Measurements from ENCODE around the gene OLFM2.
"Not testable (repeated sequence)": the region's sequence is repeated elsewhere in the genome, so short reads cannot be mapped to it uniquely, and the experiment has no call there.

OLFM2 gene

DNA sequence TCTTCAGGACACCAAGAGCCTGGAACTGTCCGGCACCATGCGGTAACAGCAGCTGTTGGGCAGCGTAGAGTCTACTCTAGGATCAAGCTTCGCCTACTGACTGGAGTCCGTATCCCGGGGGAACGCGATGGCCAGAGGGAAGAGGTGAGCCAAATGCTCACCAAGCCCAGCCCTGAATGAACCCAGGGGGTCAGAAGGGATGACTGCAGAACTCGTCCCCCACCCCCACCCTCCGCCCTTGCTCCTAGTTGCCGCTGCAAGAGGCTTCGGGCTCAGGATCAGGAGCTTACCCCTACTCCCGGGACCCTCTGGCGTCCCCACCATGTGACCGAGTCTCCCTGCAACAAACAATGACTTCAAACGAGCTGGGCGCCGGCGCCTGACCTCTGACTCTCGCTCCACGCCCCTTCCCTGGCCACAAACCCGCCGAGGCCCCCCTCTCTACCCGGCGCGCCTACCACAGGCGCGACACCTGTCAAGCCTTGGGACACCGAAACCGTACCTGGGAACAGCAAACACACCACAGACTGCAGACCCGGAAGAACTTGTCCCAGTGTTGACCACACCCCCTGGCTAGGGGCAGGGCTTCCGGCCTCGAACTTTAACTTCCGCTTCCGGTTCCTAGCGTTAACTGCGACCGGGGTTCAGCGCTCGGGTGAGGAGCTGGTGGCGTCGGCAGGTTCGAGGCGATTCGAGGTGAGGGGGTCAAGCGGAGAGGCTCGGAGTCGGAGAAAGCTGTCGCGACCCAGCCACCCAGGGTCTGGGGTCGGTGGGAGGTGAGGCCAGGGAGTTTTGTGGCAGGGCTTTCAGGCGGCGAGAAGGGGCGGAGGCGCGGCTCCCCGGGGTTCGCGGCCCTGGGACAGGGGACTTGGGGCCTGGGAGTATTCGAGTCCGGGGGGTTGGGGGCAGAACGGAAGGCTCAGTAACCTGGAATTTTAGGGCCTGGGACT is 108.8 kb downstream of the OLFM2 start, which contains the start of gene UBL5:
TSS of gene UBL5 (plus strand) at position 630 of the 950 bp plus-strand sequence. CDS start 420 bp downstream, outside the sequence.
- CTCF ChIA-PET = interaction anchor here (1.2 to 2.7 kb wide), 4 partner anchors 8 to 30 kb away, joined by 3 to 14 read pairs (median 7); partner anchors contain the start of gene PIN1

DNA sequence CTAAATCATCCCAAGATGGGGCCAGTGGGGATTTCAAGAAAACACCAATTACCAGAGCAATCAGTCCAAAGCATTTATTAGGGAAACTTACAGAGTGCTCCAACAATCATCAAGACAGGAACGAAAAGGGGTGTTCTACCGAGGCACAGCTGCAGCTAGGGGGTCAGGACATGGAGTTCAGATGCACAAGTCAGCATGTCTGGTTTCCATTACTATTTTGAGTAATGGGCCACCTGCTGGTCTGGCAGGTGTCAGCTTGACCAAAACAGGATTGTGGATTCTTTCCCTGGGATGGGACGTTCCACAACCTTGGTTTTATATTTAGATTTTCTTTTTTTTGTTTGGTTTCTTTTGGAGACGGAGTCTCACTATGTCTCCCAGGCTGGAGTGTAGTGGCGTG is 112.5 kb downstream of the OLFM2 start:
- CTCF ChIA-PET = no interaction called here
- DNase-seq (ENCODE audit: low read depth, low spot score) = no peak
- POLR2A ChIA-PET = no interaction called here

More for the DNA sequence above, 108.8 kb downstream of the OLFM2 start, which contains the start of gene UBL5:
- POLR2A ChIA-PET = interaction anchor here (1.0 to 1.3 kb wide), 2 partner anchors 9 to 29 kb away, joined by 3 read pairs; partner anchors contain the start of gene FBXL12
- no peak for DNase-seq (ENCODE audit: low read depth, low spot score)
- TF ChIP-seq, protein P1, sequence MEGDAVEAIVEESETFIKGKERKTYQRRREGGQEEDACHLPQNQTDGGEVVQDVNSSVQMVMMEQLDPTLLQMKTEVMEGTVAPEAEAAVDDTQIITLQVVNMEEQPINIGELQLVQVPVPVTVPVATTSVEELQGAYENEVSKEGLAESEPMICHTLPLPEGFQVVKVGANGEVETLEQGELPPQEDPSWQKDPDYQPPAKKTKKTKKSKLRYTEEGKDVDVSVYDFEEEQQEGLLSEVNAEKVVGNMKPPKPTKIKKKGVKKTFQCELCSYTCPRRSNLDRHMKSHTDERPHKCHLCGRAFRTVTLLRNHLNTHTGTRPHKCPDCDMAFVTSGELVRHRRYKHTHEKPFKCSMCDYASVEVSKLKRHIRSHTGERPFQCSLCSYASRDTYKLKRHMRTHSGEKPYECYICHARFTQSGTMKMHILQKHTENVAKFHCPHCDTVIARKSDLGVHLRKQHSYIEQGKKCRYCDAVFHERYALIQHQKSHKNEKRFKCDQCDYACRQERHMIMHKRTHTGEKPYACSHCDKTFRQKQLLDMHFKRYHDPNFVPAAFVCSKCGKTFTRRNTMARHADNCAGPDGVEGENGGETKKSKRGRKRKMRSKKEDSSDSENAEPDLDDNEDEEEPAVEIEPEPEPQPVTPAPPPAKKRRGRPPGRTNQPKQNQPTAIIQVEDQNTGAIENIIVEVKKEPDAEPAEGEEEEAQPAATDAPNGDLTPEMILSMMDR (IDR thresholded peaks at IDR 0.05; ENCODE audit: insufficient read depth, low read length, missing control alignments) = no peak
- peak within 1 kb of the TSS; percentile 96 for H3K4me3 ChIP-seq (ENCODE audit: low read depth, low read length)

DNA sequence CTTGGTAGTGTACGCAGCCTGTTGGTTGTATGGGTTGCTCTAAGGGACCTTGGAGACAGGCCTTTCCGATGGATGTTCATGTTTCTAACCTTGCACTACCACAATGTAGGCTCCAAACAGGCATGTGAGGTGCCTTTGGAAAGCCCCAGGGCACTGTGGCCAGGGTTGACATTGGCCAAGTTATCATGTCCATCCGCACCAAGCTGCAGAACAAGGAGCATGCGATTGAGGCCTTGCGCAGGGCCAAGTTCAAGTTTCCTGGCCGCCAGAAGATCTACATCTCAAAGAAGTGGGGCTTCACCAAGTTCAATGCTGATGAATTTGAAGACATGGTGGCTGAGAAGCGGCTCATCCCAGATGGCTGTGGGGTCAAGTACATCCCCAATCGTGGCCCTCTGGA is 116.3 kb downstream of the OLFM2 start:
- POLR2A ChIA-PET; CTCF ChIA-PET; H3K4me3 ChIP-seq (ENCODE audit: low read depth, low read length); DNase-seq (ENCODE audit: low read depth, low spot score): not testable (repeated sequence)

More for the DNA sequence above, 112.5 kb downstream of the OLFM2 start:
- TF ChIP-seq, protein P1 (IDR thresholded peaks at IDR 0.05; ENCODE audit: insufficient read depth, low read length, missing control alignments) = no peak
- H3K4me3 ChIP-seq (ENCODE audit: low read depth, low read length) = no peak overlapping the region

DNA sequence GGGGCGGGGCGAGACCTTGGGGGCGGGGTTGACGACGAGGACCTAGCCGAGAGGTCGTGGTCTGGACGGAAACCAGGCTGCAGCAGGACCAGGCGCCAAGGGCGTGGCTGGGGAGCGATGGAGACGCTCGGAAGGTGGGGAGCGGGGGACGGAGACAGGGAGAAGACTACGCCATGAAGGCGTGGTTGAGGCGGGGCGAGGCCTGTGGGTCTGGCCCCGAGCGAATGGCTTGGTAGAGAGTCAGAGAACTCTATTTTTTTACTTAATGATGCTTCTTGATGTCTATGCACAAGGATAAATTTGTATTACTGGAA is 116.8 kb downstream of the OLFM2 start:
- CTCF ChIA-PET = no interaction called here

DNA sequence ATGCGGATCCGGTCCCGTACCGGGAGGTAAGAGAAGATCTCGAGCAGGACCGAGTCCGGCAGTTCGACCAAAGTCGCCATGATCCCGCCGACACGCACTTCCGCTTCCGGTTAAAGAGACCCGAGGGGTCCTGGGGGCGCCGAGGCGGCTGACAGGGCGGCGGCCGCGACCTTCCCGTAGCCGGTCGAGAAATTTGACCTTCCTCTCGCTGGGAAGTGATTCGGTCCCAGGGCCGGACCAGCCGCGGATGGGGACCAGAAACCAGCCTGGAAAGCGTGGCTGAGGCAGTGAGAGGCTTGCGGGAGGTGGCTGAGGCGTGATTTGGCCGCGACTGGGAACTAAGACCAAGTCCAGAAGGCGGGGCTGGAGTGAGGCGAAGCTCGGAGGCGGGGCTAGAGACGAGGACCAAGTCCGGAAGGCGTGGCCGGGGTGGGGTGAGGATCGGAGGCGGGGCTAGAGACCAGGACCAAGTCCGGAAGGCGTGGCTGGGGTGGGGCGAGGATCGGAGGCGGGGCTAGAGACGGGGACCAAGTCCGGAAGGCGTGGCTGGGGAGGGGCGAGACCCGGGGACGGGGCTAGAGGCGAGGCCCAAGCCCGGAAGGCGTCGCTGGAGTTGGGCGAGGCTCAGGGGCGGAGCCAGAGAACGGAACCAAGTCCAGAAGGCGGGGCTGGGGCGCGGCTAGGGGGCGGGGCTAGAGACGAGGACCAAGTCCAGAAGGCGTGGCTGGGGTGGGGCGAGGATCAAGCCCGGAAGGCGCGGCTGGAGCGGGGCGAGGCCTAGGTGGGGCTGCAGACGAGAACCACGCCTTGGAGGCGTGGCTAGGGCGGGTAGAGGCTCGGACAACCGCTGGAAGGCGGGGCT is 117.3 kb downstream of the OLFM2 start, which contains the start of gene FBXL12:
TSS of gene FBXL12 (minus strand) at position 346 of the 862 bp plus-strand sequence. CDS start at position 80, 266 bp downstream.
- ChIA-PET CTCF (interaction anchor here (1.0 to 1.1 kb wide), 2 partner anchors 20 to 25 kb away, joined by 4 read pairs; no protein-coding TSS in a partner anchor), POLR2A (interaction anchor here (0.6 to 1.3 kb wide), 4 partner anchors 9 to 50 kb away, joined by 3 read pairs; partner anchors contain the start of genes UBL5 and ZNF846)
- H3K4me3 ChIP-seq (ENCODE audit: low read depth, low read length) = peak within 1 kb of the TSS; percentile 91
- peak; percentile 97 for DNase-seq (ENCODE audit: low read depth, low spot score)
- TF ChIP-seq, protein P1 (IDR thresholded peaks at IDR 0.05; ENCODE audit: insufficient read depth, low read length, missing control alignments) = no peak

More for the DNA sequence above, 116.8 kb downstream of the OLFM2 start:
- peak overlapping the region; percentile 61 for H3K4me3 ChIP-seq (ENCODE audit: low read depth, low read length)
- DNase-seq (ENCODE audit: low read depth, low spot score) = no peak
- TF ChIP-seq, protein P1 (IDR thresholded peaks at IDR 0.05; ENCODE audit: insufficient read depth, low read length, missing control alignments) = no peak
- POLR2A ChIA-PET = interaction anchor here (0.6 to 1.3 kb wide), 4 partner anchors 9 to 51 kb away, joined by 3 read pairs; partner anchors contain the start of genes UBL5 and ZNF846

DNA sequence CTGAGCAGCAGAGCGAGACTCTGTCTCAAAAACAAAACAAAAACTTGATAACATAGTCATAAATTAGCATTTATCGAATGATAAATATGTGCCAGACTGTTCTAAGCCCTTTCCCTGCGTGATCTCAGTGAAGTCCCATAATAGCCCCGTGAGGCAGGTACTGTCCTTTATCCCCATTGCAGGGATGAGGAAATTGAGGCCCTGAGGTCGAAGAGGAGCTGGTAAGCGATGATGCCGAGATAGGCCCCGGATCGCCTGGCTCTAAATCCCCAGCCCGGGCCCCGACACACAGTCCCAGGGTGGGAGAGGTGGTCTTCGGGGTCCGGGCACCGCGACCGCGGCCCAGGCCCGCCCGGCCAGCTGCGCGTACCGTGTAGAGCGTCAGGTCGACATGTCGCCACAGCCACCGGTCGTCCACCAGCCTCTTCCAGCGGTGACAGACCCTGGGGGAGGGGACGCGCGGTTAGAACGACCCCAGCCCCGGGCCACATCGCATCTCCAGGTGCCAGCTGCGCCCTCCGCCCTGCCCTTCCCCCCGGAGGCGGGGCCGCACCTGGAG is 118.1 kb downstream of the OLFM2 start:
- no peak for DNase-seq (ENCODE audit: low read depth, low spot score)
- ChIA-PET POLR2A (interaction anchor here (1.0 to 1.3 kb wide), 3 partner anchors 10 to 49 kb away, joined by 3 read pairs; partner anchors contain the start of genes UBL5 and ZNF846), CTCF (interaction anchor here (1.0 to 1.1 kb wide), 2 partner anchors 20 to 25 kb away, joined by 4 read pairs; no protein-coding TSS in a partner anchor)
- TF ChIP-seq, protein P1 (IDR thresholded peaks at IDR 0.05; ENCODE audit: insufficient read depth, low read length, missing control alignments) = no peak
- peak overlapping the region; percentile 91 for H3K4me3 ChIP-seq (ENCODE audit: low read depth, low read length)
